NOMO-1 (cell line): Measurements from ENCODE around the gene TSPAN2.
"Not testable (repeated sequence)": the region's sequence is repeated elsewhere in the genome, so short reads cannot be mapped to it uniquely, and the experiment has no call there.

Source experiments
- DNase-seq, 2 experiments: peaks; one replicate each; lab custom pipeline; 2025; ENCODE audit not compliant: unreplicated experiment in 2 of 2; lab: John Stamatoyannopoulos, UW

TSPAN2 gene

DNA sequence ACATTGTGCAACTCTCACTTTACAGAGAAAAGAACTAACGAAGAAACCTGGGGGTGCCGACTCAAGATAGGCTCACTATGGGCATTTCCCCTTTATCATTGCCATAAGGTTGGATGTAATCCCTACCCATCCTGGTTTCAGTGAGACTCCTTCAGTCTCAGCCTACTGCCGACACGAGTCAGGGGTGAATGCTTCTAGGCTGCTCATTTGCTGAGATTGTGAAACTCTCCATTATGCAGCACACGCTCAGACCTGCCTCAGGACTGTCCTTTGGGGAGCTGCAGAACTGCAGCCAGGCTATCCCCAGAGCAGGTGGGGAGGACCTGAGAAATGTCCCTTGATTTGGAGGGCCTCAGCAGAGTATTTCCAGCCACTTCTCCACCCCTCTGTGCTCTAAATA lies 37.5 kb downstream of the TSPAN2 start:
- peak; percentile 34 to 47 for DNase-seq

DNA sequence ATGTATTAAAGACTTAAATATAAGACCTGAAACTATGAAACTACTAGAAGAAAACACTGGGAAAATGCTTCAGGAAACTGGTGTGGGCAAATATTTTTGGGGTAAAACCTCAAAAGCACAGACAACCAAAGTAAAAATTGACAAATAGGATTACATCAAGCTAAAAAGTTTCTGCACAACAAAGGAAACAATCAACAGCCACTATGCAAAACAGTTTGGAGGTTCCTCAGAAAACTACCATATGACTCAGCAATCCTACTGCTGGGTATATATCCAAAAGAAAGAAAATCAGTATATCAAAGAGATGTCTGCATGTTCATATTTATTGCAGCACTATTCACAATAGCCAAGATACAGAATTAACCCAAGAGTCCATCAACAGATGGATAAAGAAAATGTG lies 42.6 kb downstream of the TSPAN2 start:
- no peak for DNase-seq

DNA sequence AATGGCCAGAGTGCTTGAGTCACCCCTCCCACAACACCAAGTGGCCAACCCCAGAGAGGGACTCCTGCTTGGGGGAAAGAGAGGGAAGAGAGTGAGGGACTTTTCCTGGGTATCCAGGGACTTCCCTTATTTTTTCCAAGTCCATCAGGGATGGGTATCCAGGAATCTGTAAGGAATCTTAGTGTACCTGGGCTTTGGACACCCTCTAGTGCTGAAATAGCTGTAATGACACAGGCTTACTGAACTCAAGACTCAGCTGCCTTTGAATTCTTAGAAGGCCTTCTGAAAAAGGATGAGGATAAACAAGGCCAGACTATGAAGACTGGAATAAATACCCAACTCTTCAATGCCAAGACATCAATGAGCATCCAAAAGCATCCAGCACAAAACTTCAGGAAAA lies 47.6 kb downstream of the TSPAN2 start:
- no peak for DNase-seq

DNA sequence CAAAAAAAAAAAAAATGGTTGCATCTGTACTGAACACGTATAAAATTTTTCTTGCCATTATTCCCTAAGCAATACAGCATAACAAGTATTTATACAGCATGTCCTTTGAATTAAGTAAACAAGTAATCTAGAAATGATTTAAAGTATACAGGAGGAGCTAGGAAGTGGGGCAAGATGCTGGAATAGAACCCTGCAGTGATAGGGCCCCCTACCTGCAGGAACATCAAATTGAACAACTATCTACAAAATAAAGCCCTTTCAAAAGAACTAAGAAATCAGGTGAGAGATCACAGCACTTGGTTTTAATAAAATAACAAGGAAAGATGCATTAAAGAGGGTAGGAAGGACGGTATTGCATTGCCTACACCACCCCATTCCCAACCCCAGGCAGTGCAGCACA lies 48.8 kb downstream of the TSPAN2 start:
- DNase-seq, result no peak

DNA sequence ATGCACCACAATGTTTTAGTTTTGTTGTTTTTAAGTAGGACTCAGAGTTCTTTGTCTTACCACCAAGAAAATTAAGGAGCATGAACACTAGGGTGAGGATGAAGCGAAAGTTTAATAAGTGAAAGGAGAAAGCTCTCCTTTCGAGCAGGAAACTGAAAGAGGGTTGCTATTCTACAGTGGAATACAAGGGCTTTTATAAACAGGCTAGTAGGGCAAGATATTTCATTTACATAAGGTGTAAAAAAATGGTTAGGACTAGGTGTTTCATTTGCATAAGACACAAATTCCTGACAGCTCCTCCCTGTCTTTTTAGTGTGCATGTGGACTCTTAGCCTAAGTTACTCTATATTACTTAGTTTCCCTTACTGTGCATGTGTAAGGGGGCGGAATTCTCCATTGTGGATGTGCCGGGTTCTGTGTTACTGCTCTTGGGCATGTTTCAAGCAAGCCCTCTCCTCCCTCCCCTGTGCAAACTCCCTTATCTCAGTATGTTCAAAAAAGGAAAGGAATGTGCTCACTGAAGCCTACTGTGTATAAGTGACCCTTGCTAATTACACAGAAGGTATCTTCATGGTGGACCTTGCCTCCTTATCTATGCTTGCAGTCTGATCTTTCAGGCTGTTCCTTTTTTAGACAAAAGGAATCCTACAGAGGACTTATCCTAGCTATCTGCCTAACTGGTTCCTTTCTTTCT lies 52.3 kb downstream of the TSPAN2 start:
- DNase-seq, result no peak

DNA sequence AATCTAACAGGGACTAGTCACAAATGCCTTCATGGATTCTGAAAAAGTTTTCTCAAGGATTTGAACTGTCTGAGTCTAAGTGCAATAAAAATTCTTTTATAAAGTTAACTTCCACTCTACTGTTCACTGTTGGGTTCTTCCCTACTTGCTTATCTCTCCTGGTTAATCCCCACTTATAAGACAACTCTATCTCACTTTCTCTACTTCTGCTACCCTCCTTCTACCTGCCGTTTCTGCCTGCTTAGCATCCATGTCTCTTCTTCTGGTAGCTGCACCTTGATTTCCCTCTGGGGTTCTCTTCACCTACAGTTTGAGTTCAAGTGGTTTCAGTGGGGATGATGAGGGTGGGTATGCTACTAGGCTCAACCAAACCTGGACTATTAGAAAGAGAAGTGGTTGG lies 53.7 kb downstream of the TSPAN2 start:
- no peak for DNase-seq

DNA sequence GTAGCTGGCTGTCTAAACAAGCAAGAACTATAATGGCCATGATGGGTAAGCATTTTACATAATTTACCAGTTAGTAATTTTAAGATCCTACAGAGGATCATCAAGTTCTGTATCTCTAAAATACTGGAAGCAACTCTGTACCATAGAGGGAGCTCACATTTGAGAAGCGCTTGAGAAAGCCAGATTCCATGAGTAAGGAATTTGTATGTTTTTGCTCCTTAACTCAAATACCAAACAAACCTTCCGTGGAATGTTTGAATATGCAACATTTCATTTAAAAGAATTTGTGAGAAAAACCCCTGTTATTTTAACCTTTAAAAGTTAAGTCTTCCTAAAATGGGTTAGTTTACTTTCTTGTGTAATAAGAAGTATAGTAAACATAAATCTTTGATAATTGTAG lies 57.7 kb downstream of the TSPAN2 start:
- DNase-seq, result no peak

DNA sequence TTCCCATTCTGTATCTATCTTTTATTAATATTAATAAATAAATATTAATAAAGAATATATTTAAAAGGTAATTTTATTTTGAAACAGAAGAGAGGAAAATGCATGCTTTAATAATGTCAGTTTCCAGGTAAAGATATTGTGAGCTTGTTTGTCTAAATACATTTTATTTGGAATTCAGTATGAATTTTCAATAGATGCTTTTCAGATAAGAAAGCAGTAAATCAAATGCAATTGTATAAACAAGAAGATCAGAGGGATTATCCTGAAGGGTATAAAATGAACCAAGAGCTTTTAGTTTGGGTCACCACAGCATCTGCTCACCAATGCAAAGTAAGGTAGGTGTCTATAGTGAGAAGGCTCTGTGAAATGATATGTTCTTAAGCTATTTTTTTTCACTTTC lies 59.8 kb downstream of the TSPAN2 start, which contains the start of gene TSHB:
Gene TSHB, plus strand, starts transcription at position 301 of the 400 bp plus-strand sequence. CDS start 3,537 bp downstream, outside the sequence.
- no peak for DNase-seq

DNA sequence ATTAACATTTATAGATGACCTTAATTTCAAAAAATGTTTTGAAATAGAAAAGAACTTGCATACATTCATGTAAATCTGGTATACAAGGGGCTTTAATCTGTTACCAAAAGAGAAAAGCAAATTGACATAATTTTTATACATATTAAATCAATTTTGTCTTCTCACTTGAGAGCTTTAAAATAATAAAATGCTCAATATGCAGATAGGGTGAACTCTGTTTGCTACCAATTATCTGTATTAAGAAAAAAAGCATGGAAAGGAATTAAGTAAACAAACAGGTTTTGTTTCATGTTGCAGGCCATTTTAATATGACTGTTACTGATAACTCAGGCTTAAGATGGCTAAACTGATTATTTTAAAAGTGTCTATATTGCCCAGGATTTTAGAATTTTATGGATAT lies 65.7 kb downstream of the TSPAN2 start:
- DNase-seq, result no peak

DNA sequence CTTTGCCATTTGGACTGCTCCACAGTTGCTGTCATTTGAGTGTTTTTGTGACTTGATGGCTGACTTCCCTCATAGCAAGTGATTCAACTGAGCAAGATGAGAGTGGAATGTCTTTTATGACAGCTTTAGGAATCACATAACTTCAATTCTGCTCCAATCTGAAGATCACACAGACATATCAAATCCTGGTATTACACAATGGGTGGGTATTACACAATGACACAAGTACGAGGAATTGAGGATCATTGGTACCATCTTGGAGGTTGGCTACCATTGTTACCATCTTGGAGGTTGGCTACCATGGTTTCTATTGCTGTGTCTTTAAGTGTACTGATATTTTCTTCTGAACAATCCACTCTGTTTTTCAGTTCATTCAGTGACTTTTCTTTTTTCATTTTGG lies 68.2 kb downstream of the TSPAN2 start:
- no peak for DNase-seq

DNA sequence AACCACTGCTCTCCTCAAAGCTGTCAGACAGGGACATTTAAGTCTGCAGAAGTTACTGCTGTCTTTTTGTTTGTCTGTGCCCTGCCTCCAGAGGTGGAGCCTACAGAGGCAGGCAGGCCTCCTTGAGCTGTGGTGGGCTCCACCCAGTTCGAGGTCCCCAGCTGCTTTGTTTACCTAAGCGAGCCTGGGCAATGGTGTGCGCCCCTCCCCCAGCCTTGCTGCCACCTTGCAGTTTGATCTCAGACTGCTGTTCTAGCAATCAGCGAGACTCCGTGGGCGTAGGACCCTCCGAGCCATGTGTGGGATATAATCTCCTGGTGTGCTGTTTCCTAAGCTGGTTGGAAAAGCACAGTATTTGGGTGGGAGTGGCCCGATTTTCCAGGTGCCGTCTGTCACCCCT lies 69.8 kb downstream of the TSPAN2 start:
- not testable (repeated sequence) for DNase-seq

DNA sequence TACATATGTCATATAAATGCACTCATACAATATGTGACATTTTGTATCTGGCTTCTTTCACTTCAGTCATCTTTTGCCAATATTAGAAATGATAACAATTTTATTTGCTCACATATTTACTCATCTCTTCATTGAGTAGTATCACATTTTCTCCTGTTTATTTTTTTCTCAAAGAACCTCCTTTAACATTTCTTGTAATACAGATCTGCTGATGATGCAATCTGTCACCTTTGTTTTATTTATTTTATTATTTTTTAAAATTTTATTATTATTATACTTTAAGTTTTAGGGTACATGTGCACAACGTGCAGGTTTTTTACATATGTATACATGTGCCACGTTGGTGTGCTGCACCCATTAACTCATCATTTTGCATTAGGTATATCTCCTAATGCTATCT lies 75.5 kb downstream of the TSPAN2 start:
- no peak for DNase-seq

DNA sequence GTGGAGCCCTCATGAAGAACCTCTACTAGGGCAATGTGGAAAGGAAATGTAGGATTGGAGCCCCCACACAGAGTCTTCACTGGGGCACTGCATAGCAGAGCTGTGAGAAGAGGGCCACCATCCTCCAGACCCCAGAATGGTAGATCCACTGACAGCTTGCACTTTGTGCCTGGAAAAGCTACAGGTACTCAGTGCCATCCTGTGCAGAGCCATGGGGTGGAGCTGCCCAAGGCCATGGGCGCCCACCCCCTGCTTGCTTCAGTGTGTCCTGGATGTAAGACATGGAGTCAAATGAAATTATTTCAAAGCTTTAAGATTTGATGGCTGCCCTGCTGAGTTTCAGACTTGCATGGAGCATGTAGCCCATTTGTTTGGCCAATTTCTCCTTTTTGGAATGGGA lies 76.9 kb downstream of the TSPAN2 start:
- no peak for DNase-seq

DNA sequence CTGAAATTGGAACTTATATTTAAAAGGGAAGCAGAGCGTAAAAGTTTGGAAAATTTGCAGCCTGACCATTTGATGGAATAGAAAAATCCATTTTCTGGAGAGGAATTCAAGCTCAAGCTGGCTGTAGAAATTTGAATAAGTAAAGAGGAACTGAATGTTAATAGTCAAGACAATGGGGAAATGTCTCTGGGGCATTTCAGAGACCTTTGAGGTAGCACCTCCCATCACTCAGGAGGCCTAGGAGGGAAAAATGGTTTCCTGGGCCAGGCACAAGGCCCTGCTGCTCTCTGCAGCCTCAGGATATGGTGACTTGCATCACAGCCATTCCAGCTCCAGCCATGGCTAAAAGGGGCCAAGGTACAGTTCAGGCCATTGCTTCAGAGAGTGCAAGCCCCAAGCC lies 77.3 kb downstream of the TSPAN2 start:
- peak; percentile 17 to 31 for DNase-seq

DNA sequence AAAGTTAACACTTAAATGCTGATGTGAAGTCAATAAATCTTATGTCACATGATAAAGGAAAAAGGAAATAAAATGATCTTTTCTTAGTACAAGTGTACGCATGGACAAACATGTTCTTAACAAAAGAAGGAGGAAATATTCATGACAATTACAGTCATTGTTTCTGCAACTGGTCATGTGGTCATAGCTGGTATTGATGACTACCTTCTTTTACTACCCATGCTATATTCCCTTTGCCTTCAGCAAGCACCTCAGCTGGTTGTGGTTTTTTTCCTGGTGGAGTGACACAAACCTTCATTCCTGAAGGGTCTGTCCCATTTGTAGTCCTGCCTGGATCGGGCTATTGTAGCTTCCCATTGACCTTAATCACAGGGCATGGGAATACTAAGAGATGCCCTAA lies 83.1 kb downstream of the TSPAN2 start:
- DNase-seq, result no peak
